T-helper 2 cell treated with Interferon-gamma antibody and Interleukin-4, amounts not matched to agents 100 ng/mL and 5 ng/mL, for 36 hours (primary cell): Measurements from ENCODE around the gene STAT4. TPM values are rescaled to one million over a fixed set of nuclear protein-coding genes. Genes with fewer than 3 reads are reported as not detected.

ENCODE experiments used
- intact Hi-C: fragments of 100-400 bp; cut with micrococcal nuclease; formaldehyde crosslinking; loops from one replicate; pipeline ENCODE4 v1.15.1; 2023
- total RNA-seq: library from RNA; stranded (reverse); gene quantifications from 2 replicates; pipeline ENCODE4 v1.2.3, GENCODE V29; 2022

The STAT4 gene
- total RNA-seq, 1 donor from 2014 or later, result 93.2 TPM

DNA sequence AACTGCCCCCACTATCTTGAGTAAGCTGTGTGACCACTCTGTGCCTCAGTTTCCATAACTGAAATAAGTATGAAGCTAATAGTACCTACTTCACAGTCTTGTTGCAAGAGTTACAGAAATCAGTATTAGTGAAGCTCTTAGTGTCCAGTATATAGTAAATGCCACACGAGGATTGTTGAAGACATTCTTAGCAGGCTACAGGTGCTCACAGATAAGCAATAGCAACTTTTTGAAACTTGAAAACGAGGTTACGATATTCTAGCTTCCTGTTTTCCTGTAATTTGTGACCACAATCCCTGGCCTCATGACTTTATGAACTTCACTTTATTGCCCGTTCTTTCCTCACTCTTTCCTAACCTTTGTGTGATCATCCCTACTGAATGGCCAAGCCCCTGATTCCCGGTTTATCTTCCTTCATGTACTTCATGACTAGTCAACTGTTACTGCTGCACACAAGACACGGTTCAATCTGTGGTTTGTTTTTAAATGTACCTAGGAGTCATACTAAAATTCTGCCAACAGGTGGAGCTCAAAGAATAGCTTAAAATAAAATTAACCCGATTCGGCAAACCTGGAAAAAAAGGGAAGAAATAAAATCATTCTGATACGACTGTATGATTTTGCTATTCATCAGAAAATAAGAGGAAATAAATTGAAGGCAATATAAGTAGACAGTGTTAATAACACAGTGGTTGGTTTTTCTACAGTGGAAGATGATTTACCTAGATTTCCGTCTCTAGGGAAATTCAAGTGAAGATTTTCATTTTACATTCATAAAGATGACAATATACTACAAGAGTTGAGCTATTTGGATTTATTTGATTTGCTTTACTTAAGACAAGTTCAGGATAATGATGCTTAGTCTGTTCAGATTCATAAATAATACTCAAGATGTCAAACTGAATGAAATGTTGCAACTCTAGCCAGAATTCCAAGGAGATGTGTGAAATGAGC, 98.7 kb downstream of the STAT4 start:
- intact Hi-C loops, result loop anchor here (1.0 kb wide), 3 partner anchors 98 to 469 kb away; partner anchors contain the start of gene STAT4

GRCh38 chr2:191051177-191051576, 99.6 kb downstream of the STAT4 start:
- intact Hi-C loops, result no loop called here

DNA sequence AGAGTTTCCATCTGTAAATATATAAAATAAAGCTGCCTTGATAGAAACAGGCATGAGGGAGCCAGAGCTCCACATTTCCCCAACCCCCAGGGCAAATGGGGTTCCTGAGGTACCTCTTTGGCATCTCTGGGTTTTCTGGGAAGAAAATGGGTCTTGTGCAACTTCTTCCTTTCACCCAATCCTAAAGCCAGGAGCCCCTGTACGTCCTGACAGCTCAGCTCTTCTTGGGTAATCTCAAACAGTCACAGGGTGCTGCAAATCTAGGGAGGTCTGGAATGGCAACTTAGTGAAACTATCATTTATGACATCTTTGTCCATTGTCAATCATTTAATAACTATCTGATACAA, 100.2 kb downstream of the STAT4 start:
- intact Hi-C loops, result no loop called here

DNA sequence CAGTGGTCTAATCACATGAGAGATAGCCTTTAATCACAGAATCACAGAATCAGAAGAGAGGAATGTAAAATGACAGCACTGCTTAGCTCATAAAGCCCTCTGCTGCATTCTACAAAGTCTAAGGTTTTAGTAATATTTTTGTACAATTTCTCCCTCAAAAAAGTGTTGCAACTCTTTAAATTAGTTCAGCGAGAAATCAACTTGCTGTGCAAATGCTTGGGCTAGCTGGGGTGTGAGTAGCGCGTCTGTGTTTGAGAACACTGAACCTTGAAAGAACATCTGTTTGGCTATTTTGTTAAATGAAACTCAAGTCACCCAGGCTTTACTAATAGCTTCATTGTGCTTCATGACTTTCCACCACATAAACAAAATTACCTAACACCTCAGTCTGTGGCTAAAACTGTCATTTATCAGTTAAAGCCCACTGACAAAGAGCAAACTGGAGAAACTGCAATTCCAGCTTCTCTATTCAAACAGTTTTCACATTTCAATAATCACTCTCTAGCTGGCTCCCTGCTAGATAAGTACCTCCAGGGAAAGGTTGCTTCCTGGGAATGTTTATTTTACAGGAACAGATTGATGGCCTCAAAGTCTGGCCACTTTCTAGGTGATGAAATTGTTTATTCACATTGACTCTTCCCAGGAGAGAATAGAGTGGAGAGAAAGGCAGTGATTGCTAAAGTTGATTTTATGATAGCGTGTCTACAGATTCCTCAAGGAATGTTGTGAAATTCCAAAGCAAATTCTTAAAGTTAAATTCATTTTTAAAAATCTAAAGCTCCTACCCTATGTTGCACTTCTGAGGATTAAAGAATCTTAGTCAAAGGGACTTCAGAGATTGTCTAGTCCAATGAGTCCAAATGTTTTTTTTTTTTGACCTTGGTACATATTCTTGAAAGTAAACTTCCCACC, 100.8 kb downstream of the STAT4 start:
- intact Hi-C loops, result no loop called here

DNA sequence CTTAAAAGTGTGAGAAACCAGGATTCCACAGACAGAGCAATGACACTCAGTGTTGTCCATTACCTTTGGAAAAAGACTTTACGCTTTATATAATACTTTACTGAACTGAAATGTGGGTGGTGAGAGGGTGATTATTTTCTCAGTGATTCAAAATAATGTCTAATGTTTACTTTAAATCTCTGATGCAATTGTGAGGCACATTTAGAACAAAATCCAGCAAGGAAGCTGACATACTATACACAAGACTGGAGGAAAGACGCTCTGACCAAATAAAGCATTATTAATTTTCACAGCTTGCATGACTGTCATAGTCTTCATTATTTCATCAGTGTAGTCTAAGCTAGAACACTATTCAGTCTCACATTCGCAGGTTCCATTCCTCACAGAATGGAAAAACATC, 102.7 kb downstream of the STAT4 start:
- intact Hi-C loops, result no loop called here

DNA sequence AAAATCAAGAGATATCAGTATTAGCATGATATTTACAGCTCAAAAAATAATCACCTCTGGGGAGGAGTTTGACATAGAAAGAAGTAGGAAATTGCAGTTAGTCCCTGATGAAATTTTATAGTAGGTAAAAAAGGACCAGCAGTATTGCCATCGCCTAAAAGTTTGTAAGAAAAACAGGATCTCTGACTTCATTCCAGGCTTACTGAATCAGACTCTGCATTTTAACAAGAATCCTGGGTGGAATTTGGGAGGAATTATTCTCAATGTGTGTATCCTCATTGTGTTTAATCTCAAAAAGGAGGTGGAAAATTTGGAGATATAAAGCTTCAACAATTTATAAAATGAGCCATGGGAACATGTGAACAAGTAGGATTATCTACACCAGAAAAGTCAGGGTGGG, 105.7 kb downstream of the STAT4 start:
- intact Hi-C loops, result no loop called here

- intact Hi-C loops, result no loop called here
Measured at GRCh38 chr2:191043438-191043837, 107.4 kb downstream of the STAT4 start.

- intact Hi-C loops, result no loop called here
Measured at GRCh38 chr2:191041418-191042161, 109.2 kb downstream of the STAT4 start.

- intact Hi-C loops, result no loop called here
Measured at GRCh38 chr2:191039616-191040015, 111.2 kb downstream of the STAT4 start.

DNA sequence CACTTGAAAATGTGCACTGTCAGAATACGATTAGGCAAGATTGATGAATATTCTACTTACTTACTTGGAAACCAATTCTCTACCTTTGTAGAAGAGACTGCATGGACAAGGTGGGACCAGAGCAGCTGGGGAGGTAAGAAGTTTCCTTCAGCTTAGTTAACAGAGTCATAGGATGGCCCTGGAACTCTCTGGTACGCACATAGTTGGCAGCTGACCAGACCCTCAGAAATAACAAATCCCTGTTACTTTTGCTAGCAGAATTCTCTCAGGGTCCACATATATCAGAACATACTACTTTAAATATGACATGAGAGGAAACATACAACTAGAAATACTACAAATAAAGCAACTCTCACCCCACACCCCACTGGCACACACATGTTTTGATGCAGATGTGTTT, 112.1 kb downstream of the STAT4 start:
- intact Hi-C loops, result no loop called here

GRCh38 chr2:191038241-191038725, 112.5 kb downstream of the STAT4 start:
- intact Hi-C loops, result no loop called here

- intact Hi-C loops, result no loop called here
Measured at GRCh38 chr2:191037351-191037750, 113.4 kb downstream of the STAT4 start.

GRCh38 chr2:191036363-191036762, 114.4 kb downstream of the STAT4 start:
- intact Hi-C loops, result no loop called here

DNA sequence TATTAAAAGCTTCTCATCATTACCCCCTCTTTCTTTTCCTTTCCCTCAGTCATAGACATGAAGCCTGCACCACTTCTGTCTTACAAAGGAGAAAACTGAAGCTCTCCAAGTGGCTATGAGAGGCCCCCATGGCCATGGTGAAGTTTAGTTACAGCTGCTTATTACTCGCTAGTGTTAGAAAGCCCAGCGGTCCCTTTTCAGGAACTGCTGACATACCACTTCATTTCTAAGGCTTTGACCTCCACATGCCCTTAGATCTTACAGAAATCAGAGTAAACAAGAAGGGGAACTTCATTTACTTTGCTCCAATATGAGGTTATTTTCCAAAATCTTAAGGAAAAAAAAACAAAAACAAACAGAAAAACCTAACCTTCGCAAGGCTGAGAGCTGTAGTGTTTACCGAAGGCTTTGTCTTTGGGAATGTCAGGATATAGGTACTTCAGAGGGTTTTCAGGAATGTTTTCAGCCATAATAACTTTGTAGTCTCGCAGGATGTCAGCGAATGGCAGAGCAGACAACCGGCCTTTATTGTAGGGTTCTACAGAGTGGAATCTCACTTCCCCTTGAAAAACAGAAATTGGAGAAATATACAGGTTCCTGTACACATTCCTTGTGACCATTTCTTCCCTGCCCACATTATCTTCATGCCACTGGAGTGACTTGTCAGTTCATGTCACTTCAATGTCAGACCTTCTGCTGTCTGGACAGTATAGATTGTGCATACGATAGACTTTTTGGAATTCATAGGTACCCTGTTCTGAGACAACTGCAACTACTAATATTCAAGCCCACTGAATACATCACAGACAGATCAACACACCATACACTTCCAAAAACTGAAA, 118.0 kb downstream of the STAT4 start:
- intact Hi-C loops, result loop anchor here (5.0 kb wide), 1 partner anchor 251 kb away; no protein-coding TSS in a partner anchor

DNA sequence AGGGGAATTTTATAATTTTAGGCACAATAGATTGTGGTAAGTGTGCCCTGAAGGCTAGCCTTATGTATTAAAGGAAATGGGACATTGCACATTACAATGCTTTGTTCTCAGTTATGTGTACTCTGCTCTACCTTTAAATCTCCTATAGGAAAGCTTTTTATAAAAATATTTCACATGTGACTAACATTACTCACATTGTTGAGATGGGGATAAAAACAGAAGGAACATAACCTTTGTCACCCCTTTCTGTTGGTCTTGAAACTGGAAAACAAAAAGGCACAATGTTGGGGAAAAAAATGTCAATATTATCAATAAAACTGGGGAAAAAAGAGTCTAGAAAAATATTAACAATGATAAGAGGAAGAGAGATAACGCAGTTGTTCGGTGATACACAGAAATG, 119.5 kb downstream of the STAT4 start:
- intact Hi-C loops, result loop anchor here (2.0 to 5.0 kb wide), 2 partner anchors 34 to 249 kb away; no protein-coding TSS in a partner anchor

GRCh38 chr2:191030521-191031154, 120.2 kb downstream of the STAT4 start:
- intact Hi-C loops, result loop anchor here (1.0 to 5.0 kb wide), 4 partner anchors 10 to 248 kb away; partner anchors contain the start of gene STAT1

DNA sequence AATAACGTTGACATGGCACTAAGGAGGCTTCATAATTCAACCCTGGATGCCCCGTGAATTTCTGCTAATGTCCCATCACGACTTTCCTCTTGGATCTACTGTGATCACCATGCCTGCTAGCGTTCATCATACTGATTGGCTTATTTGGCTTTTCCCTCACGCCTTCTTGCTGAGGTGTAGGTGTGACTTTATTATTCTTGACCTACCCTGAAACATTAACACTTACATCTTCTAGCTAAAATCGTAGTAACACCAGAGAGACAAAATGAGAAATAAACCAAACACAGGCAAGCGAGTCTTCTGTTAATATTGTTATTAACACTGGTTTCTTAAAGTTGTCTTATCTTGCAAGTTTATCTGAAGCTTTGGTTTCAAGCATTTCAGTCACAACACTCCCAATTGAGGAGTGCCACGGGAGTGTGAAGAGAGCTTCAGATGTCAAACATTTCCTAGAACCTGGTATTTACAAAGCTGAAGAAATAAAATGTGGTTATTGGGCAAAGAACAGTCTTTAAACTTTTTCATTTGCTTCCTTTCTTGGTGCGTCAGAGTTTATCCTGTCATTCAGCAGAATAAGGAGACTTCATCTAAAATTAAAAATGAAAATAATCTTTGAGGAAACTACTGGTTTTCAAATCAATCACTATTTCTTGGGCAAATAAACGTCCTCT, 121.4 kb downstream of the STAT4 start:
- intact Hi-C loops, result no loop called here

DNA sequence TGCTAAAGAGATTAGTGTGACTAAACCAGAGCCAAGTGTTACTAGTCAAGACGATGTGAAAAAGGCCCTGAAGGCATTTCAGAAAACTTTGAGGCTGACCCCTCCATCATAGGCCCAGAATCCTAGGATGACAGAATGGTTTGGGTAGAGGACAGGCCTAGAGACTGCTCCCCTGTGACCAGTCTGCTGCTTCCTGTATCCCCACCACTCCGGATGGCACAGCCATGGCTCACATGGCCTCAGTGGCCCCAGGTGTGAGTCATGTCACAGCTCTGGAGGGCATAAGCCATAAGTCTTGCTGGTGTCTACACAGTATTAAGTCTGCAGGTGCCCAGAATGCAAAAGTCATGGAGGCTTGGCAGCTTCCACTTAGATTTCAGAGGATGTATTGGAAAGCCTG, 124.4 kb downstream of the STAT4 start:
- intact Hi-C loops, result no loop called here

- intact Hi-C loops, result no loop called here
Measured at GRCh38 chr2:191025135-191025534, 125.7 kb downstream of the STAT4 start.
